ENCODE data around the gene ZP2. TPM values are rescaled to one million over a fixed set of nuclear protein-coding genes. Genes with fewer than 3 reads are reported as not detected.
"Not testable (repeated sequence)": the region's sequence is repeated elsewhere in the genome, so short reads cannot be mapped to it uniquely, and the experiment has no call there.

Gene ZP2
- total and polyA plus RNA-seq, 2 donors: 0.90 TPM; not detected in 1

- H3K4me1 ChIP-seq (ENCODE audit: insufficient read depth): no peaks in the 10 kb centered on the region
- no peak overlapping the region for H3K27ac ChIP-seq (ENCODE audit: low read depth)
- H3K36me3 ChIP-seq (ENCODE audit: insufficient read depth): no peaks in the 10 kb centered on the region
- no peak for DNase-seq (ENCODE audit: extremely low spot score)
- 69% methylated on average over 5 of the region's 5 CpGs for WGBS
- H3K4me3 ChIP-seq (ENCODE audit: low read depth, low read length): no peak overlapping the region
Observed at GRCh38 chr16:21199607-21200218, 11.7 kb downstream of the ZP2 start.

GRCh38 chr16:21197621-21198020 is 13.8 kb downstream of the ZP2 start:
- WGBS: 85% methylated on average over 3 of the region's 3 CpGs

GRCh38 chr16:21197112-21197511 is 14.3 kb downstream of the ZP2 start:
- Histone ChIP-seq H3K4me3 (ENCODE audit: low read depth, low read length) (no peak overlapping the region), H3K27ac (ENCODE audit: low read depth) (no peak overlapping the region), H3K36me3 (ENCODE audit: insufficient read depth) (no peaks in the 10 kb centered on the region), H3K4me1 (ENCODE audit: insufficient read depth) (no peaks in the 10 kb centered on the region)
- no peak for DNase-seq (ENCODE audit: extremely low spot score)
- WGBS: 86% methylated on average over 1 of the region's 1 CpG

More at GRCh38 chr16:21197621-21198020, 13.8 kb downstream of the ZP2 start:
- DNase-seq (ENCODE audit: extremely low spot score): no peak
- H3K27ac ChIP-seq (ENCODE audit: low read depth): no peak overlapping the region
- no peaks in the 10 kb centered on the region for H3K36me3 ChIP-seq (ENCODE audit: insufficient read depth)
- no peaks in the 10 kb centered on the region for H3K4me1 ChIP-seq (ENCODE audit: insufficient read depth)
- H3K4me3 ChIP-seq (ENCODE audit: low read depth, low read length): no peak overlapping the region

GRCh38 chr16:21195330-21195729 is 16.0 kb downstream of the ZP2 start:
- H3K27ac ChIP-seq (ENCODE audit: low read depth); H3K4me1 ChIP-seq (ENCODE audit: insufficient read depth); H3K36me3 ChIP-seq (ENCODE audit: insufficient read depth); DNase-seq (ENCODE audit: extremely low spot score); H3K4me3 ChIP-seq (ENCODE audit: low read depth, low read length): not testable (repeated sequence)
- 95% methylated on average over 8 of the region's 8 CpGs for WGBS

DNA sequence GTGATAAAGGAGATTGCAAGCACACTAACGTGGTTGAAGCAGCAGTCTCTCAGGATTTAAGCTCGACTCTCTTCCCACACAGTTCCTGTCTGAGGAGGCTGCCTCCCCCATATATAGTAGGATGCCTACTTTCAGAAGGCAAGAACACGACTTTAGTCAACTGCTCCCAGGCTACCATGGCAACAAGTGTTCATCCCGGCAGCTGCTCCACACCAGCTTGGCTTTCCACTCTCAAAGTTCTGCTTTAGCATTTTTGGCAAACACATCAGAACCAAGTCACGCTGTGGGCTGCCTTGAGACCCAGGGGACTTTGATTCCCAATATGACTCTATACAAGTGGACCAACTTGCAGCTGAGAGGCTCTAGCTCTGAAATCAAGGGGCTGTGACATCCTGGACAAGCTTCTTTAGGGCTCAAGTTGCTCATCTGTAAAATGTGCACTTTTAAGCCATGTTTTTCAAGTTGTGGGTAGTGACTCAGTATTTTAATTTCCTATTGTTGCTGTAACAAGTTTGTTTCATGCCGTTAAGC is 16.5 kb downstream of the ZP2 start:
- WGBS: 37% methylated on average over 6 of the region's 6 CpGs
- Histone ChIP-seq H3K27ac (ENCODE audit: low read depth) (no peak overlapping the region), H3K4me1 (ENCODE audit: insufficient read depth) (no peaks in the 10 kb centered on the region), H3K36me3 (ENCODE audit: insufficient read depth) (no peaks in the 10 kb centered on the region), H3K4me3 (ENCODE audit: low read depth, low read length) (no peak overlapping the region)
- DNase-seq (ENCODE audit: extremely low spot score): no peak

- Histone ChIP-seq H3K27ac (ENCODE audit: low read depth) (no peak overlapping the region), H3K36me3 (ENCODE audit: insufficient read depth) (no peaks in the 10 kb centered on the region), H3K4me1 (ENCODE audit: insufficient read depth) (no peaks in the 10 kb centered on the region), H3K4me3 (ENCODE audit: low read depth, low read length) (no peak overlapping the region)
- DNase-seq (ENCODE audit: extremely low spot score): no peak
- WGBS: 60% methylated on average over 1 of the region's 1 CpG
Observed at GRCh38 chr16:21192991-21193390, 18.4 kb downstream of the ZP2 start.

- Histone ChIP-seq H3K27ac (ENCODE audit: low read depth) (no peak overlapping the region), H3K4me1 (ENCODE audit: insufficient read depth) (no peaks in the 10 kb centered on the region), H3K4me3 (ENCODE audit: low read depth, low read length) (no peak overlapping the region), H3K36me3 (ENCODE audit: insufficient read depth) (no peaks in the 10 kb centered on the region)
- no peak for DNase-seq (ENCODE audit: extremely low spot score)
Observed at GRCh38 chr16:21190599-21190998, 20.8 kb downstream of the ZP2 start.

DNA sequence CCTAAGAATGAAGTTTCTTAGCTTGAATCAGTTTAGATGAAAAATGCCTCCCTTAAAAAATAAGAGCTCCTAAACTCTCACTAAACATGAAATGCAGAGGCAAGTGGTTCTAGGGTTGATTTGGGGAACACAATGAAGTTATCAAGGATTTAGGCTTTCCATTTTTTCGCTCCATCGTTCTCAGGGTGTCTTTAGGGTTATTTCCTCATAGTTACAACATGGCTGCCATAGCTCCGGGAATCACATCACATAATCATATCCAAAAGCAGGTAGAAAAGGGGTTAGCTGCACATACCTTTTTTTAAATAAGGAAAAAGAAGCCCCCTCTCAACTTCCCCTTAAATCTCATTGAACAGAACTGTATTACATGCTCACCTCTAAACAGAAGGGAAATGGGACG is 21.4 kb downstream of the ZP2 start:
- H3K4me3 ChIP-seq (ENCODE audit: low read depth, low read length): no peak overlapping the region
- 92% methylated on average over 4 of the region's 4 CpGs for WGBS
- no peak for DNase-seq (ENCODE audit: extremely low spot score)
- no peaks in the 10 kb centered on the region for H3K36me3 ChIP-seq (ENCODE audit: insufficient read depth)
- no peaks in the 10 kb centered on the region for H3K4me1 ChIP-seq (ENCODE audit: insufficient read depth)
- H3K27ac ChIP-seq (ENCODE audit: low read depth): no peak overlapping the region

DNA sequence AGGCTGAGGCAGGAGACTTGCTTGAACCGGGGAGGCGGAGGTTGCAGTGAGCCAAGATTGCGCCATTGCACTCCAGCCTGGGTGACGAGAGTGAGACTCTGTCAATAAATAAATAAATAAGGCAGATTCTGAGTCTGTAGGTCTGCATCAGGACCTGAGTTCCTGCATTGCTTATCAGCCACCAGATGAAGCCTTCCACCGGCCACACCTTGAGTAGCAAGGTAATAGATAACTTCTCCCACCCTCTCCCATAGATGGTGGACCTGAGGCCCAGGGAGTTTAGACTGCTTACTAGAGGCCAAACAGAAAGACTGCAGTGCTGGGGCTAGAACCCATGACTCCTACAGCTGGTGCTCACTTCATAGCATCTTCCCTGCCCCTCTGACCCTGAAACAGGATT is 22.1 kb downstream of the ZP2 start:
- Histone ChIP-seq H3K4me3 (ENCODE audit: low read depth, low read length) (no peak overlapping the region), H3K27ac (ENCODE audit: low read depth) (no peak overlapping the region), H3K4me1 (ENCODE audit: insufficient read depth) (no peaks in the 10 kb centered on the region), H3K36me3 (ENCODE audit: insufficient read depth) (no peaks in the 10 kb centered on the region)
- no peak for DNase-seq (ENCODE audit: extremely low spot score)
- WGBS: 82% methylated on average over 5 of the region's 5 CpGs

- no peaks in the 10 kb centered on the region for H3K4me1 ChIP-seq (ENCODE audit: insufficient read depth)
- H3K36me3 ChIP-seq (ENCODE audit: insufficient read depth): peaks cover 4% of the 10 kb centered on the region
- 71% methylated on average over 4 of the region's 4 CpGs for WGBS
- no peak overlapping the region for H3K27ac ChIP-seq (ENCODE audit: low read depth)
- no peak for DNase-seq (ENCODE audit: extremely low spot score)
- no peak overlapping the region for H3K4me3 ChIP-seq (ENCODE audit: low read depth, low read length)
Observed at GRCh38 chr16:21186326-21186691, 25.1 kb downstream of the ZP2 start.

DNA sequence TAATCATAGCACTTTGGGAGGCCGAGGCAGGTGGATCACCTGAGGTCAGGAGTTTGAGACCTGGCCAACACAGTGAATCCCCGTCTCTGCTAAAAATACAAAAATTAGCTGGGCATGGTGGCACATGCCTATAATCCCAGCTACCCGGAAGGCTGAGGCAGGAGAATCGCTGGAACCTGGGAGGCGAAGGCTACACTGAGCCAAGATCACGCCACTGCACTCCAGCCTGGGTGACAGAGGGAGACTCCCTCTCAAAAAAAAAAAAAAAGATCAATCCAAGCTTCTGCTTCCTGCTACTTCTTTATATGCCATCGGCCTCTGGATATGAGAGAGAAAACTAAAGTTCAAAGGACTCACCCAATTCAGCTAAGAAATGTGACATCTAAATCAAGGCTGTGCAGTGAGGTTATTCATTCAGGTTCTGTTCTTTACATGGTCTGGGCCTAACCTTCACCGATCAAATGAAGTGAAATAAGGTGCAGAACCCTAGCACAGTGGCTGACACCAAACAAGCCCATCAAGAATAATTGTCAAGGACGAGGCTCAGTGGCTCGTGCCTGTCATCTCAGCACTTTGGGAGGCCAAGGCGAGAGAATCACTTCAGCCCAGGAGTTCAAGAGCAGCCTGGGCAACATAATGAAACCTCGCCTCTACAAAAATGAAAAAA is 25.6 kb downstream of the ZP2 start:
- Histone ChIP-seq H3K36me3 (ENCODE audit: insufficient read depth) (peaks cover 4% of the 10 kb centered on the region), H3K4me1 (ENCODE audit: insufficient read depth) (no peaks in the 10 kb centered on the region), H3K4me3 (ENCODE audit: low read depth, low read length) (no peak overlapping the region), H3K27ac (ENCODE audit: low read depth) (no peak overlapping the region)
- 85% methylated on average over 12 of the region's 12 CpGs for WGBS
- DNase-seq (ENCODE audit: extremely low spot score): no peak

- no peak for DNase-seq (ENCODE audit: extremely low spot score)
- 82% methylated on average over 3 of the region's 3 CpGs for WGBS
- Histone ChIP-seq H3K27ac (ENCODE audit: low read depth) (no peak overlapping the region), H3K4me1 (ENCODE audit: insufficient read depth) (no peaks in the 10 kb centered on the region), H3K4me3 (ENCODE audit: low read depth, low read length) (no peak overlapping the region), H3K36me3 (ENCODE audit: insufficient read depth) (peaks cover 7% of the 10 kb centered on the region)
Observed at GRCh38 chr16:21184834-21185233, 26.5 kb downstream of the ZP2 start.

DNA sequence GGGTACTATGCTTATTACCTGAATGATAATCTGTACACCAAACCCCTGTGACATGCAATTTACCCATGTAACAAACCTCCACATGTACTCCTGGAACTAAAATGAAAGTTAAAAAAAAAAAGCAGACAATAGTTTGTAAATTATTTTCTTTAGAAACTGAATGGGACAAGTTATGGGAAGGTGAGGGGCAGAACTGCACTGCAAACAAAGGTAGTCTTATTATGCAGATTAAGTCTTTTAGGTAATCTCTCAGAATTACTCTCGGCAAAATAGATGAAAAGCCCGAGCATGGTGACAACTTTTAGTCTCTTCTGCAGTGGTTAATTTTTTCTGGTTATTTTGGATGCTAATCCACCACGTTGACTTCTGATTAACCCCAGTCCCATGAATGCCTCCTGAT is 27.4 kb downstream of the ZP2 start:
- no peak for DNase-seq (ENCODE audit: extremely low spot score)
- 87% methylated on average over 3 of the region's 3 CpGs for WGBS
- H3K4me1 ChIP-seq (ENCODE audit: insufficient read depth): no peaks in the 10 kb centered on the region
- H3K27ac ChIP-seq (ENCODE audit: low read depth): no peak overlapping the region
- H3K4me3 ChIP-seq (ENCODE audit: low read depth, low read length): no peak overlapping the region
- H3K36me3 ChIP-seq (ENCODE audit: insufficient read depth): peaks cover 7% of the 10 kb centered on the region

- no peak overlapping the region for H3K4me3 ChIP-seq (ENCODE audit: low read depth, low read length)
- WGBS: 96% methylated on average over 3 of the region's 3 CpGs
Observed at GRCh38 chr16:21179983-21180365, 31.4 kb downstream of the ZP2 start.

More at GRCh38 chr16:21179983-21180365, 31.4 kb downstream of the ZP2 start:
- no peak overlapping the region for H3K27ac ChIP-seq (ENCODE audit: low read depth)
- DNase-seq (ENCODE audit: extremely low spot score): no peak
- H3K4me1 ChIP-seq (ENCODE audit: insufficient read depth): no peaks in the 10 kb centered on the region
- H3K36me3 ChIP-seq (ENCODE audit: insufficient read depth): peaks cover 8% of the 10 kb centered on the region

Data from urinary bladder (tissue), 4 donors.